Lung (tissue), 12 donors: ENCODE data around the gene LNX1. TPM values are rescaled to one million over a fixed set of nuclear protein-coding genes. Genes with fewer than 3 reads are reported as not detected.

ENCODE experiments used
- ATAC-seq: fragments of 200-7000 bp; cut with Tn5 transposase; one replicate; pipeline ENCODE4 v1.9.1; 2020; ENCODE audit warnings: moderate number of reproducible peaks; ENCODE audit not compliant: insufficient read depth, low FRiP score
- DNase-seq, 3 donors: peaks; one replicate each; pipeline ENCODE4 v3.0.0-alpha.2; 2013 to 2017
- H3K27ac ChIP-seq, 2 donors: one replicate each; pipeline ENCODE4 v1.5.1; 2013; ENCODE audit warnings: mild to moderate bottlenecking in 2 of 2, moderate library complexity in 2 of 2, control low read depth in 1 of 2, inconsistent platforms in 1 of 2, low read depth in 1 of 2, low read length in 1 of 2
- H3K27me3 ChIP-seq, 3 donors: one replicate each; pipeline ENCODE4 v1.5.1; 2013; ENCODE audit warnings: low read length in 2 of 3; ENCODE audit not compliant: control insufficient read depth in 3 of 3, insufficient read depth in 3 of 3
- H3K36me3 ChIP-seq, 4 donors: one replicate each; pipeline ENCODE4 v1.5.1; 2013; ENCODE audit warnings: low read length in 4 of 4, mild to moderate bottlenecking in 1 of 4, moderate library complexity in 1 of 4; ENCODE audit not compliant: control insufficient read depth in 4 of 4, insufficient read depth in 4 of 4
- H3K4me1 ChIP-seq, 5 donors: one replicate each; pipeline ENCODE4 v1.5.1; 2013; ENCODE audit warnings: low read length in 5 of 5, mild to moderate bottlenecking in 2 of 5, moderate library complexity in 1 of 5; ENCODE audit not compliant: control insufficient read depth in 5 of 5, insufficient read depth in 5 of 5
- H3K4me3 ChIP-seq: one replicate; pipeline ENCODE4 v1.5.1; 2013; ENCODE audit warnings: mild to moderate bottlenecking, control low read depth, moderate library complexity
- H3K9ac ChIP-seq, 2 donors: one replicate each; pipeline ENCODE4 v1.5.1; 2013; ENCODE audit warnings: low read length in 2 of 2, control low read depth in 1 of 2; ENCODE audit not compliant: insufficient read depth in 1 of 2
- H3K9me3 ChIP-seq, 4 donors: one replicate each; pipeline ENCODE4 v1.5.1; 2013; ENCODE audit warnings: low read length in 3 of 4, mild to moderate bottlenecking in 1 of 4, moderate library complexity in 1 of 4; ENCODE audit not compliant: control insufficient read depth in 4 of 4, insufficient read depth in 3 of 4
- CTCF ChIP-seq: IDR thresholded peaks from 2 replicates; pipeline ENCODE4 v1.5.1; 2012; ENCODE audit warnings: mild to moderate bottlenecking; ENCODE audit errors: control extremely low read depth, extremely low read depth
- WGBS, 2 donors: extraction: QIAGEN DNeasy Blood & Tissue Kit; methylation state at CpG; one replicate each; pipeline ENCODE4 v1.1.7; 2013; 5-methylcytosine and 5-hydroxymethylcytosine counted together
- polyA plus RNA-seq, 2 donors: library from polyadenylated mRNA; stranded (reverse); fragments of 200-250 nt; gene quantifications; one replicate each; pipeline ENCODE4 v1.2.1, GENCODE V29; 2013
- total RNA-seq, 2 donors: library from RNA; depleted of rRNA in 1 of 2; stranded (reverse); fragments of >200 nt in 1 of 2; gene quantifications; one replicate each; pipeline ENCODE4 v1.2.1, GENCODE V29; 2014 to 2021
- donor health status: control.
- donor health status: control.
- donor health status: Bipolar disorder and iron deficiency.
- donor health status: healthy.
- donor health status: DM: yes; HTN: yes; CAD: no.

LNX1 gene
- total and polyA plus RNA-seq, 4 donors, result 1.4 to 5.2 (median 3.2) TPM

DNA sequence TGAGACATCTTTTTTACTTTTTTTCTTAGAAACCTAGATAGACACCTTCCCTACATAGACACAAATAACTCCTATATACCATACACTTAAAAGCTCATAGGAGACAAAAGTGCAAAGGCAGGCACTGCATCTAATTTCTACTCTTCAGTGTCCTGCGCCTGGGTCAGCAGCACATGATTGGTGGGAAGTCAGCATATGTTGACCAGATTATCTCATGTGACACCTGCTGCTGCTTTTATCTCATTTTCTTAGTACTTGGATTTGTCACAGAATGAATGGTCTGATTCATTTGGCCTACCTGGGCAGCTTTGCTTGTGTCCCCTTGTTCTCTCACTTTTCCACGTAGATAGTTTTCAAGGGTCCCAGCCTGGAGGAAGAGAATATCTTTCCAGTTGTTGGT, 24.9 kb upstream of the LNX1 start:
- ATAC-seq (no peak), DNase-seq (no peak)
- no peak overlapping the region for H3K27ac ChIP-seq
- no peaks in the 10 kb centered on the region for H3K27me3 ChIP-seq
- no peak overlapping the region for H3K4me3 ChIP-seq
- TF ChIP-seq CTCF, result no peak
- H3K9me3 ChIP-seq, result no peaks in the 10 kb centered on the region
- WGBS, 2 donors, result 92 to 96% methylated on average over 2 of the region's 2 CpGs
- H3K9ac ChIP-seq, result no peak overlapping the region
- H3K4me1 ChIP-seq, result no peaks in the 10 kb centered on the region
- H3K36me3 ChIP-seq, result no peaks in the 10 kb centered on the region

GRCh38 chr4:53614591-53614990, 23.3 kb upstream of the LNX1 start:
- Histone ChIP-seq H3K9ac (no peak overlapping the region), H3K4me3 (no peak overlapping the region), H3K27ac (no peak overlapping the region), H3K36me3 (no peaks in the 10 kb centered on the region), H3K9me3 (no peaks in the 10 kb centered on the region), H3K4me1 (no peaks in the 10 kb centered on the region), H3K27me3 (no peaks in the 10 kb centered on the region)
- DNase-seq (no peak), ATAC-seq (no peak)
- 86 to 91% methylated on average over 3 of the region's 3 CpGs for WGBS, 2 donors
- no peak for TF ChIP-seq CTCF

GRCh38 chr4:53613428-53613827, 22.1 kb upstream of the LNX1 start:
- no peaks in the 10 kb centered on the region for H3K4me1 ChIP-seq
- 96 to 99% methylated on average over 3 of the region's 3 CpGs for WGBS, 2 donors
- ATAC-seq (no peak), DNase-seq (no peak)
- H3K9me3 ChIP-seq, result peaks cover 0 to 6% (median 0%) of the 10 kb centered on the region in 4 donors
- no peak overlapping the region for H3K9ac ChIP-seq
- H3K27ac ChIP-seq, result no peak overlapping the region
- no peaks in the 10 kb centered on the region for H3K36me3 ChIP-seq
- no peak for TF ChIP-seq CTCF
- H3K27me3 ChIP-seq, result no peaks in the 10 kb centered on the region
- no peak overlapping the region for H3K4me3 ChIP-seq

- no peak overlapping the region for H3K9ac ChIP-seq
- H3K27ac ChIP-seq, result no peak overlapping the region
- ATAC-seq (no peak), DNase-seq (no peak)
- peaks cover 0 to 6% (median 1%) of the 10 kb centered on the region in 4 donors for H3K9me3 ChIP-seq
- H3K4me1 ChIP-seq, result no peaks in the 10 kb centered on the region
- no peak overlapping the region for H3K4me3 ChIP-seq
- no peak for TF ChIP-seq CTCF
- WGBS, 2 donors, result 74 to 94% methylated on average over 4 of the region's 4 CpGs
- H3K27me3 ChIP-seq, result no peaks in the 10 kb centered on the region
- H3K36me3 ChIP-seq, result no peaks in the 10 kb centered on the region
Measured at GRCh38 chr4:53608649-53609048, 17.4 kb upstream of the LNX1 start.
